Stimulated activated naive CD4-positive, alpha-beta T cell treated with Interleukin-2 at 50 U/mL for 16 hours (primary cell): Measurements from ENCODE around the gene KCNH1.
"Not testable (repeated sequence)": the region's sequence is repeated elsewhere in the genome, so short reads cannot be mapped to it uniquely, and the experiment has no call there.

Source experiments
- DNase-seq: peaks from one replicate; lab custom pipeline; 2025; lab: John Stamatoyannopoulos, UW

KCNH1 gene

DNA sequence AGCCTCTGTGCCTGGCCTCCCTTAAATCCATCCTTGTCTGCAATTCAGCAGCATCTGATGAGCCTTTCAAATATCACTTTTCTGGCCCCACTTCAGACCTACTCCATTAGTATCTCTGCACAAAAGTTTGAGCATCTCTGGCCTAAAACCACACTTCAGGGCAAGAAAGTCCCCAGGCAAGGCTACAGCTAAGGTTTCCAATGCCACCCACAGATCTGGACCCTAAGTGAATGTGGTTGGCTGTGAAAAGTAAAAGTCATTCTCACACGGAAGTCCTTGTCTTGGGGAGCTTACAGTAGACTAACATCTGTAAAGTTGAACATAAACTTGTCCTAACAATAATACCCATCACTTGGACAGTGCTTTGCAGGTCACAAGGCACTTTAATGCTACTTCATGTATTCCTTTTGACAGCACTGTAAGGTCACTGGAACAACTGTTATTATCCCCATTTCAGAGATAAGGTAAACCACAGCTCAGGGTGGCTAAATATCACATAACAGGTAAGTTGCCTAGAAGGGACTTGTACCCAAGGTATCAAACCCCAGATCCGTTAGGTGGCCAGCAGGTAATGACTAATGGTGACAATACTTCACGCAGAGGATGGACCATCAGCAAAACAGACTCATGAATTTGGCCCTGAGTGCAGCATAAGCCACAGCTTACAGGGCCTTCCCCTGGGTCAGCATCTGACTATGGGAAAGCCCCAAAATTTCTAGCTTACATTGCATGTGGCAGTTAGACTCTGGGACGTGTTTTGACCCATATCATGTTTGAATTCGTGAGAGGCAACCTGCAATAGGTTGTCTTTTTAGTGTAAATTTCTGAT lies 449.3 kb downstream of the KCNH1 start:
- DNase-seq, result no peak

DNA sequence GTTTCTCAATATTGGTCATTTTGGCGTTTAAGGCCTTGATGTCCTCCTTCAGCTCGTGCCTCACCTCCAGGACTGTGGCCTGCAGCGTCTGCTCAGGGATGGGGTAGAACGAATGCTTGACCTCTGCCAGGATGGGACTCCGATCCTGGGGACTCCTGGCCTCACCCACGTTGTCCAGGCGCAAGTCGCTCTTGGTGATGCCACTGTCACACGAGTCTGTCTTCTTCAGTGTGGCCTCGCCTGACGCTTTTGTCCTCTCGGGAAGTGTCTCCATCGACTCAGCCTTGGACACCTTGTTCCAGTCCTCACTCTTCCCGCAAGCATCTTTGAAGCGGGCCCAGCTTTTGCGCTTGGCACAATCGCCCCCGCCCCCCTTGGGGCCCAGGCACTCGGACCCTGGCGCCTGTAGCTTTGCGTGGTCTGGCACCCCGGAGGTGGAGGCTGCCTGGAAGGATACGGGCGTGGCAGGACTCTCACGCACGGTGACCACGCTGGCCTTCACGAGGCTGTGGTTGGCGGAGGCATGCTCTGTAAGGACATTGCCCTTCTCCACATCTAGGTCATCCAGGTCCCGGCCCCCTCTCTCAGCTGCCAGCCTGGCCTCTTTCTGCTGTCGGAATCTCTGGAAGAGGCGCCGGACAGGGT lies 450.4 kb downstream of the KCNH1 start:
- no peak for DNase-seq

DNA sequence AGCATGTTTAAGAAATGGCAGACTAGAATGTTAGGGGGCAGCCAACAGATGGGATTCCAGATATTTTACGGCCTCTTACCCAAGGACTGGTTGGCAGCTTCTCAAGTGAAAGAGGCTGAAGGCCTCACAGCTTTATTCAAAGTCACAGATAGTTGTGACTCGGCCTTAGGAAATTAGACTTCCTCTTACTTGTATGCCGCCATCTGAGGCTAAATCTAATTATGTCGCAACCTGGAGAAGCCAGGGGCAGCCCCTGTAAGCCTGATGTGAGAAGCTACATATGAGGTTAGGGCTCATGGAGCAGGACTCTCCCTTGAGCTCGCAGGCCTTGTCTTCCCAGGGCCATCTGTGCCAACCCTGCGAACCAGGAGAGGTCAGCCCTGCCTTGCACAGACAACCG lies 452.8 kb downstream of the KCNH1 start:
- no peak for DNase-seq

DNA sequence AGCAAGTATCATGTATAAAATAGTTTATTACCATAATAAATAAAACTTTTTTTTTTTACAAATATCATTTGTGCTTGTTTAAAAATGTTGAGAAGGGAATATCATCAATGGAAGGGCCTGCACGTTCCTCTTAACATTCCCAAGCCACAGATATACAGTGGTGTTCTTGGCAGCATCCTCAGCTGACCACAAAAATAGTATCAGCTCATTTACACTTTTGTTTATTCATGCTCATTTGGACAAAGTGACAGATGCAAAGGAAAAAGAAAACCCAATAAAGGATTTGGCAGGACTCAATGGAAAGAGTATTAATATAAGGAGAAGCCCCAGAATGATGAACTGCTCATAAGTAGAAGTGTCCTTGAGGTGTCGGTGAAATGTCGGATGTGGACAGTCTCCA lies 455.6 kb downstream of the KCNH1 start:
- no peak for DNase-seq

DNA sequence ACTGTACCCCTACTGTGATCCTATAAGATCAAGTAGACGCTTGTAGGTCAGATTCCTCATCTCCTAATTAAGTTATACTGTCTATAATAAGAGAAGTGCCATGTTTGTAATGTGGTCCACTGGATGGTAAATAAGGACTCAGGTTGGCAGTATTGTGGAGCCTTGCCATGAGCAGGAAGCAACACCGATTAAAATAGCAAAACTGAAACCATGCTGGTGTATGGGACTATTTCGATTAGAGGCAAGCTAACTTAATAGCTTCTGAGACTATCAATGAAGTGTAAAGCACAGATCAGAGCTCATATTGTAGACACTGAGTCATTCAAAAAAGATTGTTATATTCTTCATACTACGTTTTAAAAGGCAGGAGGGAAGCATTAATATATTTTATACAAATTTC lies 456.4 kb downstream of the KCNH1 start:
- DNase-seq, result no peak

DNA sequence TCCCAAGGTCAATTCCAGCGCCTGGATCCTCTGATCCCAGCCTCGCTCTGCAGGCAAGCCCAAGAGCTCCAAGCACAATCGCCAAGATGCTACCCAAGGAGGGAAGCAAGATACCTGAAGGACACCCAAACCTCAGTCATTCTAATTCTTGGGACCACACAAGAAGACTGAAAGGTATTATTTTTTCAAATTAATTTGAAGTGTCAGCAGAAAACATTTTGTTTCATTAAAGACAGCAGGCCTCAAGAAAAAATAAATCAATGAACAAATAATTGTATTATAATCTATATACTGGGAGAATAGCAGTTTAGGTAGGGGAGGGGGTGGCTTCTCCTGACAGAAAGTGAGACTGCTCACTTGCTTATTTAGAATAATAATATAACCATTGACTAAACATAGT lies 457.4 kb downstream of the KCNH1 start:
- DNase-seq, result no peak

DNA sequence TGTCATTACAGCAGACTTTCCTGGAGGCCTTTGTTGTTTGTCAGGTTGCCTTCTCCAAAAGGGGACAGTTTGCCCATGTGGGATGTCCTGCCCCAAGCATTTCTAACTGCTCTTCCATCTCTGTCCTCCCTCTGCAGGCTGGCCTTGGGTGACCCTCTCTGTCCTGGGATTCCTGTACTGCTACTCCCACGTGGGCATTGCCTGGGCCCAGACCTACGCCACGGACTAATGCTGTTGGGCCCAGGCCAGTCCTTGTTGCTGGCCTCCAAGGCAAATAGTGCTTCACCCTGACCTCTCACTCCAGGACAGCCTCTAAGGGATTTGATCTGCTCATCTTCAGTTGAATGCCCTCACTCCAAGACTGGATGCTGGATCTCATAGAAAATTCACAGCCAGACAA lies 459.8 kb downstream of the KCNH1 start:
- no peak for DNase-seq

DNA sequence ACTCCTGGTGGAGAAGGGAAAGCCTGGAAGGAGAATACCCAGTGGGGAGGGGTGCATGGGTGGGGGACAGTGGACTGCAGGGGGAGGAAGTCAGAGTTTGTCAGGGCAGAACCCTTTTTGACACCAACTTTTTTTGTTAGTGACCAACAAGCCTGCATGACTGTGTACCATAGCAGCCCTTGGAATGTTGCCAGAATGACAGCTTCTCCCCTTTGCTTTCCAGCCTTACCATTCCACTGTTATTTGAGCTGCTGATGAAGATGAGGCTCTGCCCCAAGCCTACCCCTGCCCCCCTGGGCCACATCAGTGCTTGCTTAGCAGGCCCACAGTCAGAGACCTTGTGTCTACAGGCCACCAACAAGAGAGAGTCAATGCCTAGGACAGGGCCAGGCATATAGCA lies 464.0 kb downstream of the KCNH1 start:
- no peak for DNase-seq

DNA sequence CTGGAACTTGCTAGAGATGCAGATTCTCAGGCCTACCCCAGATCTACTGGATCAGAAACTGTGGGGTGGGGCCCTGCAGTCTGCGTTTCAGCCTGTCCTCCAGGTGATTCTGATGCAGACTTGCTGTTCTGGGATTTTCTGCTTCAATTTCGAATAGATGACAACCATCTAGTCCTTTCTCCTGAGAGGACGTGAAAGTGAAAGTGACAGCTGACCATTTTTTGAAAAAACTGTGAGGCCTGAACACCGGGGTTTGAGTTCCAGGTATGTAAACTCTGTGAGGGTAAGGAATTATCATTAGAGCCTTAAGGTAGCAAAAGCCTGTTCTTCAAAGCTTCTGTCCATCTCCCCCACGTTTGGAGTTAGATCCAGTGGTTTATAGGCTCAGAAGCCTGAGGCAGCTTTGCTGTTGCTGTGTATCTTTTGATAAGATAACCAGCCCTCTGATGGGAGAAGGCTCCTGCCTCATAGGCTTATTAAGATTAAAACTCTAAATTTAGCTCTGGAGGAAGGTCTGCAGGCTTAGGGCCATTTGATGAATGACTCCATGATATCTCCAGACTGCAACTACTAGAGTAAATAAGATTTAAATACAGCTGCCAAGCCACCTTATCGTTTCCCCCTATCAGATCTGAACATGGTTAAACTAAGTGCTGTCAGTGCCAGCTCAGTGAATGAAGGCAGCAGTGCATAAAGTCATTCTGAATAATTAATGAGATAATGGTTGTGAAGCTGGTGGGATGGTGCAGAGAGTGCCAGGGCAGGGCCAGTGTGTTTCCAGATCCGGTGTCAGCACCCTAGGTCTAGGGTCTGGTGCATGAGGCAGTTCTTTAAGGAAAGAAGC lies 470.0 kb downstream of the KCNH1 start:
- DNase-seq, result no peak

DNA sequence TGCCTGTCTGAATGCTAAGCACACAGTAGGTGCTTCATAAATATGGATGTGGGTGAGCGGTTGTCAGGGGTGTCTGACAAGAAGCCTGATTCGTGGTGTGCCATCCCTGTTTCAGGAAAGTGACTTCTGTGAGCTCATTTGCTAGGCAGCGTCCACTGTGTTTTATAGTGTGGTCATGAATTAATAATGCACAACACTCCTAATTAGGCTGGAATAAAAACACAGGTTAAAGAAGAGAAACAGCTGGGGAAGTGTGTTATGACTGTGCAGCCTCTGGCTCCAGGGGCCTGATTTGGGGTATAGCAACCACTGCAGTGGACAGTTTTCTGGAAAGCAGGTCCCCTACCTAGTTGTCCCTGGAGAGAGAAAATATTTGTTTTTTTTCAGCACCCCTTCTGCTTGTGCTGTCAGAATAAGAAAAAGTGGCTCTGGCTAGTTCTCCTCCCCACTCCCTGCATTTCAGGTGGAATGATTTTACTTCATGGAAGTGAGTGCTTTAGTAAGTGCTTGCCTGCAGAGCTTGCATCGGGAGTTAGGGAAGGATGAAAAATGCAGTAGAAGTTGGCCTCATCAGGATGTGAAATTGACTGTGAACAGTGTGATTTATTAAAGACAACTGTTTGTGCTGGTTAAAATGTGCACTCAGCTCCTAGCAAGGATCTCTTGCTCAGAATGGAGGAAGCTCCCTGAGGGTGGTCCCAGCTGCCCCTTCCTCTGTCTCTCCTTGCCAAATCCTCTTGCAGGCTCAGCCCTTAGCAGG lies 471.5 kb downstream of the KCNH1 start:
- no peak for DNase-seq

DNA sequence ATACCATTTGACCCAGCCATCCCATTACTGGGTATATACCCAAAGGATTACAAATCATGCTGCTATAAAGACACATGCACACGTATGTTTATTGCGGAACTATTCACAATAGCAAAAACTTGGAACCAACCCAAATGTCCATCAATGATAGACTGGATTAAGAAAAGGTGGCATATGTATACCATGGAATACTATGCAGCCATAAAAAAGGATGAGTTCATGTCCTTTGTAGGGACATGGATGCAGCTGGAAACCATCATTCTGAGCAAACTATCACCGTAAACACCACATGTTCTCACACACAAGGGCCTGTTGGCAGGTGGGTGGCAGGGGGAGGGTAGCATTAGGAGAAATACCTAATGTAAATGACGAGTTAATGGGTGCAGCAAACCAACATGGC lies 472.4 kb downstream of the KCNH1 start:
- DNase-seq, result not testable (repeated sequence)

DNA sequence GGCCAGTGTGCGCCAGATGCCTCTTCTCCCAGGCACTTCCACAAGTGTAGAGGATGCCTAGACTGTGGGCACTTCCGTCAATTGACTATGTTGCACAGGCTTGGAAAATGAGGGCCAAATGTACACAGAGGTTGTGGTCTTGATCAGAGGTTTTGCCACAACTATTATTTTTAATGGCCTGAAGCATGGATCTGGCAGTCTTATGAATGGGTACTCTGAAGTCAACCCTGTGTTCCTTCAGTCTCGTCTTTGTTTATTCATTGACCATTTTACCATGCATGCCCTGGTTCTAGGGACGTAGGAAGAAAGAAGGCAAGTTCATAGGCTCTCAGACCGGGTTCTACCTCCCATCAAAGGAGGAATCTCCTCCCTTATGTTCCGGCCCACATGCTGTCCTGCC lies 476.1 kb downstream of the KCNH1 start:
- no peak for DNase-seq

DNA sequence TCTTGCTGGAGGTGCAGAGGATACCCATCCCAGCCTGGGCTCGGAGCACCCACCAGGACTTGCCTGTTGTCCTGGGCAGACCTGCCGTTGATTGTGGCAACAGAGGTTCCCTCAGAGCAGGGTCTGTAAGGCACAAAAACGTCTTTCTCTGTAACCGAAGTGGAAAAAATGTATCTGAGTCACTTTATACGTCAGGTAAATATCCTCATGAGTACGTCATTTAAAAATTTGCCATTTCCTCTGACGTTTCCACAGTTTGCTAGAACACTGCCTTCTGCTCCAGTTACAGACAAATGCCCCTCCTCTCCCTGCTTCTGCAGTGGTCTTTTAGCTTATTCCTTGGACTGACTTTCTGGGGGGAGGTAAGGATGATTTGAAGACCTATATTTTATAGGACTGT lies 478.4 kb downstream of the KCNH1 start:
- no peak for DNase-seq

DNA sequence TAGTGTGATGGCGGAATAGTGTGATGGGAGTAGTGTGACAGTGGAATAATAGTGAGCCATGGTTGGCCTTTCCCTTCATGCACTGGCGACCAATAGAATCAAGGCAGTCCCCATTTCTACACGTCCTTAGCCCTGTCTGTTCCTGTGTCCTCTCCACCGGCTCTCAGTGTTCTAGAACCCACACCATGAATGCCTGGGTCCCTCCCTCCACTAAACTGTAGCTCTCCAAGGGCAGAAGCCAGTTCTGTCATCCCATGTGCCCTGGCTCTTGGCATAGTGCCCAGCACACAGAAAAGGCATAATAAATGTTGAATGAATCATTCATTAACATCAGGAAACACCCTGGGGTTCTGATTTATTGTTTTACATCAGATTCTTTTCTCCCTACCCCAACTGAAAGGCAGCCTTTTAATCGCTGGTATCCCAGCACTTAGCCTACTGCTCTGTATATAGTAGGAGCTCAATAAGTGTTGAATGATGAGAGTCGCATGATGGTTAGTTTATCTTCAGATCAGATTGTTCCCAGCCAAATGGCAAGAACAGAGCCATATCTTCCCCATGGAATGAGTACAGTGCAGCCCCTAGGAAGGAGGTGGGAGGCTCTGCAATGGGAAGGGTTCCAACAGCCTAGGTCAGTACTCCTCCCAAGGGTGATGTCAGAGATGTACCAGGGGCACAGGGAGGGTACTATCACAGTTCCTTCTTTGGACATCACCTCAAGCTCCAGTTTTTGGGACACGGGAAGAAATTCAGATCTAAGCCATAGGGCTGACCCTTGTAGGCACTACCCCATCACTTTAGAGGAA lies 479.6 kb downstream of the KCNH1 start:
- DNase-seq, result peak; percentile 6

DNA sequence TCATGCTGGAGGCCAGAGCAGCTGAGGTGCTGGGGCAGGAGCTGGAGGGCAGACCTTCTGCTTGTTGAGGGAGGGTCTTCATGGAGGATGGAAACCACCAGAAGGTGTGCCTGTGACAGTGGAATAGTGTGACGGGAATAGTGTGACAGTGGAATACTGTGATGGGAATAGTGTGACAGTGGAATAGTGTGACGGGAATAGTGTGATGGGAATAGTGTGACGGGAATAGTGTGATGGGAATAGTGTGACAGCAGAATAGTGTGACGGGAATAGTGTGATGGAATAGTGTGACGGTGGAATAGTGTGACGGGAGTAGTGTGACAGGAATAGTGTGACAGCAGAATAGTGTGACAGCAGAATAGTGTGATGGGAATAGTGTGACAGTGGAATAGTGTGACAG lies 480.2 kb downstream of the KCNH1 start:
- DNase-seq, result no peak

DNA sequence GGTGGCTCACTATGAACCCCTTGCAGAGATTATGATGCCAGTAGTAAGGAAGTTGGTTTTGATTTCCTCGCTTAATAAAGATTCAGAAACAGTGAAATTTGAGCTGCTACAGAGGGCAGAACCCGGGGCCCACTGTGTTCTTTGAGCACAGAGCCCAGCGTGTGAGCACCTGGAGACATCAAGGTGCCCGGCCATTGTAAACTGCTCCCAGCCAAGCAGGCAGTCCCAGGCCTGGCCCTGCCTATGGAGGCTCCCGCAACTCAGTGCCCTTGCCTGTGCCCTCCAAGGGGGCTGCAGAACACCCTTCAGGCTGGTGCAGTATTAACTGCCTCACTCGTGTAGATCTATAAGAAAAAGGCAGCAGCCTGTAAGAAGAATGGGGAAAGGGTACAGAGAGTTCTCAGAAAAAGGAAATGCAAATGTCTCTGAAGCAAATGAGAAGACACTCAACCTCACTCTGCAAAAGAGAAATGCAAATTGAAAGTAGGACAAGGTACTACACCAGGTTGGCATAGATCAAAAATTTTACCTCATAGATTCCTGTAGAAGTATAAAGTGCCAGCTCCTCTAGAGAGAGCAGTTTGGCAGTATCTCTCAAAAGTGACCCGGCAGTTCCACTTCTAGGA lies 481.5 kb downstream of the KCNH1 start:
- no peak for DNase-seq

DNA sequence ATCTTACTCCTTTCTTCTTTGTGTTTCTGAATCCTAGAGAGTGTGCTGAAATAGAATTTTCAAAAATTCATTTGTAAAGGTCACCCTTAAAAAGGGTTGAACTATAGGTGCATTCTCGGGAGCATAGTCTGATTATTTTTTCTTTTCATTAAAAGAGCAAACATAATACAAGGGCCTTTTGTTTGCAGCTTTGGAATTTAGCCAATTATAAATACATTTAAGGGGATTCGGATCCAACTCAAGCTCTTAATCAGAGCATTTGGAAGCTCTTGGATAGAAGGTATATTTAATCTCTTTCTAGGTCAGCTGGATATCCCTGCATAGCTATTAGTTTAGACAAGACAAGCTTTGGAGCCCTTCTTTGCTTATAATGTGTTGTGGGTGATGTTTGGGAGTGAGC lies 483.5 kb downstream of the KCNH1 start:
- DNase-seq, result no peak

DNA sequence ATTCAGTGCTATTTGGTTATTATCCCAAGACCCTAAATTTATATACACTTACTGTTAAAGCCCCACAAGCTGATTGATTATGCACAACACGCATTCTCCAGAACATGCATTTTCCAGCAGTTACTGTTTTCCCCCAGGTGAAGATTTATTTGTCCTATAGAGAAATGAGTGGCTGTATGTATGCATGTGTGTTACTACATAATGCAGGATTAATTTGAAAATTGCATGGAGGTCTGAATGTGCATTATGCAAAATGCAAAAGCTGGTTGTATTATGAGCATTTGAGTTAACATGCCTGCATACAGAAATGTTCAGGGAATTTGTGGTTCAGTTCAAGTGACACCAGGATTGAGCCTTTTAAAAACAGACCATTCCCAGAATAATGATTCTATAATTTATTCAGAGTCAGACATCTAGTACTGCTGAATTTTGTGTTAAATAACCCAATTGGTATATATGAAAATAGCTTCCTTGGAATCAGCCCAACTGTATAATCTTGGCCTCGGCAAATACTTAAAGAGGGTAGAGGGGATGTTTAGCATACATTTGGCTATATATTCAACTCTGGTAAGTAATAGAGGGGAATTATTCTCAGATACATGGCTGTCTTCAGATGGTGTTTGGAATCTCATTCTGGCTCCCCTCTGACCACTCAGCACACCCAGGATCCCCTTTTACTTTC lies 485.2 kb downstream of the KCNH1 start:
- DNase-seq, result no peak

DNA sequence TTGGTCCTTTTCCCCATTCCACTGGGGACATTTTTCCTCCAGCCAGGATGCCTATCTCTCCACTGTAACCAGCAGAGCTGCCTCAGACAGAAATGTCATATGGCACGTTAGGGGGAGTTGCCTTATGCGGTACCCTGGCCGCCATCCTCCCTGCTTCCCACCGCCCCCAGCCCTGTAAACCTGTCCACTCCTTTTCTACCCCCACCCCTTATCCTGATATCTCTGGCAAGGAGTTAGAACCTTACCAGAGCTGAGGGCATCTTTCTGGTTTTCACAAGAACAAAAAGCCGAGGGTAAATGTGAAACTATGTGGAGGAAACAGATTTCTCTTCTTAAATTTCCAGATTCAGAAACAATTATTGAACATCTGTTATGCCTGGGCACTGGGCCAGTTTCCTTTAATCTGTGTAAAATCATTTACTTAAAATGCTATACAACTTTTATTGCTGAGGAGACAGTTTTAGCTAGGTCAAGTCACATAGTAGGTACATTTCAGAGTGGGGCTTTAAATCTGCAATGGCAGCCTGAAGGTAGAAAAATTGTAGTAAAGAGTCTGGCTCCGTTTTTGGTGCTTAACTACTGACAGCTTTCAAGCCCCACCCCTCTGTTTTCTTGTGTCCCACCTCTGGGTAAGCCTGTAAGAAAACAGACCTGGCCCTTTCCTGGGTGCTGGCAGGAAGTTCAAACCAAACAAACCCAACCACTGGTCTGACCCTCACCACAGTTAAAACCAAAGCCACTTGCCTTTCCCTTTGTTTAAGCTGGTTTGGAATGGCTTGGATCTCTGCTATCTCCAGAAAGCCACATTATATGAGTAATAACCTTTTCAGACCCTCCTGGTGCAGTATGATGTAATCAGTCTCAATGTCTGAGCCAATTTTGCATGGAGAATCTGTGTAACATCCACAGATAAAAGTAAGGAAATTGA lies 486.3 kb downstream of the KCNH1 start:
- DNase-seq, result no peak
